OCI-LY7 (cell line): ENCODE results near the gene TRPM2. TPM values are rescaled to one million over a fixed set of nuclear protein-coding genes. Genes with fewer than 3 reads are reported as not detected.

ENCODE experiments used
- BruUV-seq: library from RNA; stranded (reverse); fragments of 400-500 nt; replicated peaks from 2 replicates; lab custom pipeline; 2021; lab: Mats Ljungman, UMichigan
- CTCF ChIA-PET: fragments of 300-600 bp; sonication (Branson Sonifier 250); formaldehyde crosslinking; loops from one replicate; lab custom pipeline; 2022; ENCODE audit warnings: antibody characterized with exemption; ENCODE audit not compliant: unreplicated experiment; lab: Charles Lee
- POLR2A ChIA-PET: fragments of 300-600 bp; sonication (Branson Sonifier 250); formaldehyde crosslinking; loops from one replicate; lab custom pipeline; 2022; ENCODE audit warnings: antibody characterized with exemption; lab: Charles Lee
- DNase-seq: peaks from one replicate; pipeline ENCODE4 v3.0.0-alpha.2; 2015; ENCODE audit warnings: low spot score
- H2AFZ ChIP-seq: fragments of 200-600 bp; sonication (generic), shearing (Covaris generic); 2 replicates; pipeline ENCODE4 v1.6.1; 2014; ENCODE audit warnings: mild to moderate bottlenecking, antibody characterized with exemption, low read length, moderate library complexity
- H3K27ac ChIP-seq: fragments of 200-600 bp; sonication (generic); 2 replicates; pipeline ENCODE4 v1.5.1; 2014; ENCODE audit warnings: mixed run types, low read depth, mild to moderate bottlenecking, moderate library complexity, low read length, inconsistent platforms; ENCODE audit not compliant: poor library complexity, severe bottlenecking
- H3K36me3 ChIP-seq: fragments of 200-600 bp; sonication (generic); 2 replicates; pipeline ENCODE4 v1.6.1; 2014; ENCODE audit warnings: mild to moderate bottlenecking, antibody characterized with exemption, low read length, moderate library complexity, mixed read lengths; ENCODE audit not compliant: insufficient read depth
- H3K4me1 ChIP-seq: fragments of 200-600 bp; sonication (generic); 2 replicates; pipeline ENCODE4 v1.5.1; 2014; ENCODE audit warnings: mild to moderate bottlenecking, low read length; ENCODE audit not compliant: insufficient read depth, poor library complexity, severe bottlenecking
- H3K4me2 ChIP-seq: fragments of 200-600 bp; sonication (generic); 2 replicates; pipeline ENCODE4 v1.6.1; 2014; ENCODE audit warnings: mild to moderate bottlenecking, low read length
- H3K4me3 ChIP-seq: fragments of 200-600 bp; sonication (generic); 2 replicates; pipeline ENCODE4 v1.5.1; 2014; ENCODE audit warnings: mild to moderate bottlenecking, low read depth, low read length; ENCODE audit not compliant: poor library complexity, severe bottlenecking
- H3K79me2 ChIP-seq: fragments of 200-600 bp; sonication (generic); 2 replicates; pipeline ENCODE4 v1.6.1; 2016; ENCODE audit warnings: low read depth, mild to moderate bottlenecking, low read length, moderate library complexity, mixed read lengths; ENCODE audit not compliant: insufficient read depth
- H3K9me2 ChIP-seq: fragments of 200-600 bp; sonication (generic); 2 replicates; pipeline ENCODE4 v1.6.1; 2016; ENCODE audit warnings: mild to moderate bottlenecking, low read length, mixed read lengths; ENCODE audit not compliant: insufficient read depth
- H3K9me3 ChIP-seq: fragments of 200-600 bp; sonication (generic); 2 replicates; pipeline ENCODE4 v1.6.1; 2014; ENCODE audit warnings: mild to moderate bottlenecking, mixed run types, low read length, mixed read lengths
- H4K20me1 ChIP-seq: fragments of 200-600 bp; sonication (generic); 2 replicates; pipeline ENCODE4 v1.6.1; 2014; ENCODE audit warnings: mild to moderate bottlenecking, antibody characterized with exemption, low read length, moderate library complexity, mixed read lengths; ENCODE audit not compliant: insufficient read depth
- EZH2phosphoT487 ChIP-seq: fragments of 200-600 bp; sonication (generic); IDR thresholded peaks from 2 replicates; pipeline ENCODE4 v1.6.1; 2018; ENCODE audit warnings: low read depth, borderline replicate concordance, mild to moderate bottlenecking, mixed run types, antibody characterized with exemption, low read length, moderate library complexity, mixed read lengths
- intact Hi-C: fragments of 100-400 bp; cut with micrococcal nuclease; formaldehyde crosslinking; loops from one replicate; pipeline ENCODE4 v1.10.0; 2022; ENCODE audit not compliant: unreplicated experiment
- total RNA-seq, 2 experiments: library from RNA; depleted of rRNA in 1 of 2; stranded (reverse); fragments of >200 nt in 1 of 2; shearing (Covaris generic) in 1 of 2; gene quantifications; 2 replicates each; pipeline ENCODE4 v1.2.3, GENCODE V29; 2014 to 2022
- TF ChIP-seq, protein P1 (sequence below): fragments of 200-600 bp; sonication (generic); conservative IDR thresholded peaks from 2 replicates; pipeline ENCODE4 v1.5.1; 2014; ENCODE audit warnings: mild to moderate bottlenecking, antibody characterized with exemption, low read length, moderate library complexity, mixed read lengths

The TRPM2 gene
- total RNA-seq, 2 experiments from 2014 or later: 1.8 to 7.1 TPM

DNA sequence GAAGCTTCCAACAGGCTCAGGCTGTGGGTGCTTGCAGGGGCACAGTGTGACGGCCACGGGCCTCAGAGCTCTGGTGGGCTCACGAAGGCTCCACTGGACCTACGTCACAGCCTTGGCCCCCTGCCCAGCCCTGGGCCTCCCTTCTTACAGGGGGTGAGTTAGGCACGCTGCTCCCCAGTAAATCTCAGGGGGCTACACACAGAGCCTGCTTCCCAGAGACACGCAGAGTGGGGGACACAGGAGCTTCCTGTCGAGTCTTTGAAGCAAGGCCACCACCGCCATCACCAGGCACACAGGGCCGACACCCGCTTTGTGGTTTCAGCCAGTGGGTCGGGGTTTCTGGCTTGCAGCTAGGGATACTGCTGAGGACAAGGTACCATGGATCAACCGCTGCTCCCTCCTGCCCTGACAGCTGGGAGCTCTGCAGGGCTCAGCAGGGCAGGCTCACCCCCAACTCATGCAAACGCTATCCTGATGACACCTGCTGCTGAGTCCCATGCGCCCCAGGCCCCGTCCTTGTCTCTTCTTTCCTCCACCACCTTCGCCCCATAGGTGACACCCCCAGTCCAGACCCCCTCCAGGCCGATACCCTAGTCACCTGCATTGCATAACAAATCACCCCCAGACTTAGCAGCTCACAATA lies 8.8 kb upstream of the TRPM2 start:
- POLR2A ChIA-PET: interaction anchor here (0.6 to 1.7 kb wide), 3 partner anchors 9 to 604 kb away, joined by 3 to 5 read pairs (median 4); partner anchors contain the start of gene TRPM2
- Histone ChIP-seq H3K9me2 (no peaks in the 10 kb centered on the region), H3K36me3 (no peaks in the 10 kb centered on the region), H3K79me2 (no peaks in the 10 kb centered on the region), H3K4me1 (peaks cover 9% of the 10 kb centered on the region), H3K27ac (no peak overlapping the region), H3K9me3 (no peaks in the 10 kb centered on the region), H2AFZ (no peak overlapping the region), H3K4me2 (no peak overlapping the region), H3K4me3 (no peak overlapping the region), H4K20me1 (no peaks in the 10 kb centered on the region)
- BruUV-seq: no TSS peak
- intact Hi-C loops: loop anchor here (5.0 kb wide), 1 partner anchor 83 kb away; no protein-coding TSS in a partner anchor
- TF ChIP-seq, protein P1, sequence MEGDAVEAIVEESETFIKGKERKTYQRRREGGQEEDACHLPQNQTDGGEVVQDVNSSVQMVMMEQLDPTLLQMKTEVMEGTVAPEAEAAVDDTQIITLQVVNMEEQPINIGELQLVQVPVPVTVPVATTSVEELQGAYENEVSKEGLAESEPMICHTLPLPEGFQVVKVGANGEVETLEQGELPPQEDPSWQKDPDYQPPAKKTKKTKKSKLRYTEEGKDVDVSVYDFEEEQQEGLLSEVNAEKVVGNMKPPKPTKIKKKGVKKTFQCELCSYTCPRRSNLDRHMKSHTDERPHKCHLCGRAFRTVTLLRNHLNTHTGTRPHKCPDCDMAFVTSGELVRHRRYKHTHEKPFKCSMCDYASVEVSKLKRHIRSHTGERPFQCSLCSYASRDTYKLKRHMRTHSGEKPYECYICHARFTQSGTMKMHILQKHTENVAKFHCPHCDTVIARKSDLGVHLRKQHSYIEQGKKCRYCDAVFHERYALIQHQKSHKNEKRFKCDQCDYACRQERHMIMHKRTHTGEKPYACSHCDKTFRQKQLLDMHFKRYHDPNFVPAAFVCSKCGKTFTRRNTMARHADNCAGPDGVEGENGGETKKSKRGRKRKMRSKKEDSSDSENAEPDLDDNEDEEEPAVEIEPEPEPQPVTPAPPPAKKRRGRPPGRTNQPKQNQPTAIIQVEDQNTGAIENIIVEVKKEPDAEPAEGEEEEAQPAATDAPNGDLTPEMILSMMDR: no peak
- no peak for TF ChIP-seq EZH2phosphoT487
- CTCF ChIA-PET: interaction anchor here (0.8 kb wide), 1 partner anchor 11 kb away, joined by 3 read pairs; no protein-coding TSS in a partner anchor
- DNase-seq: no peak

DNA sequence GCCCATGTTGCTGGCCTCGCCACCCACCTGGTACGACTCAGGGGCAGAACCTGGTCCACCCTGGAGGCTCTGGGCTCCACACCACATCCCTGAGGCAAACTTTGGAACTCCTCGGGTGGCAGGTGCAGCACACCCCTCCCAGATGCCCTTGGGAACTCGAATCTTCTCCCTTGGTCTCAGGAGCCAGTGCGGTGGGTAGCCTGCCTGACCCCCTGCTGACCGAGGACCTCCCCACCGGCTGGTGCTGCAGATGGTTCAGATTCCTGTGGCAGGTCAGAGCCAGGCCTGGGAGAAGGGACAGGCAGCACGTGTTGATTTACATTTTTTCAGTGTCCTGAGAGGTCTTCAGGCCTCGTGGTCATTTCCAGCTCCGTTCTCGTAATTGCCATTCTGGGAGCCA lies 7.9 kb upstream of the TRPM2 start:
- no peak overlapping the region for H3K4me3 ChIP-seq
- no peak overlapping the region for H3K27ac ChIP-seq
- H3K4me2 ChIP-seq: no peak overlapping the region
- no peaks in the 10 kb centered on the region for H3K79me2 ChIP-seq
- intact Hi-C loops: no loop called here
- H3K4me1 ChIP-seq: peaks cover 1% of the 10 kb centered on the region
- TF ChIP-seq, protein P1: no peak
- no peak for TF ChIP-seq EZH2phosphoT487
- H3K9me3 ChIP-seq: no peaks in the 10 kb centered on the region
- H2AFZ ChIP-seq: no peak overlapping the region
- no peak for DNase-seq
- H3K36me3 ChIP-seq: no peaks in the 10 kb centered on the region
- H3K9me2 ChIP-seq: no peaks in the 10 kb centered on the region
- CTCF ChIA-PET: no interaction called here
- H4K20me1 ChIP-seq: no peaks in the 10 kb centered on the region
- no TSS peak for BruUV-seq
- POLR2A ChIA-PET: no interaction called here

GRCh38 chr21:44347911-44348451 lies 5.4 kb upstream of the TRPM2 start:
- Histone ChIP-seq H3K4me2 (no peak overlapping the region), H3K4me3 (no peak overlapping the region), H3K79me2 (no peaks in the 10 kb centered on the region), H4K20me1 (no peaks in the 10 kb centered on the region), H2AFZ (no peak overlapping the region), H3K4me1 (peaks cover 5% of the 10 kb centered on the region), H3K27ac (no peak overlapping the region), H3K9me3 (no peaks in the 10 kb centered on the region), H3K9me2 (no peaks in the 10 kb centered on the region), H3K36me3 (no peaks in the 10 kb centered on the region)
- DNase-seq: no peak
- no TSS peak for BruUV-seq
- CTCF ChIA-PET: no interaction called here
- intact Hi-C loops: no loop called here
- POLR2A ChIA-PET: no interaction called here
- TF ChIP-seq, protein P1: no peak
- TF ChIP-seq EZH2phosphoT487: no peak
